ENCODE measurements around the gene SECTM1. TPM values are rescaled to one million over a fixed set of nuclear protein-coding genes. Genes with fewer than 3 reads are reported as not detected.
A peak's percentile ranks its signal among the peaks of the same experiment; 100 is the strongest.

The SECTM1 gene
- total and polyA plus RNA-seq, 9 of the 15 experiments (the other 6 are each of a cell fraction or from before 2014, with no cell fraction given): 0.11 to 0.46 (median 0.18) TPM; not detected in 6

GRCh38 chr17:82329683-82330321, 3.8 kb downstream of the SECTM1 start:
- peak overlapping the region in 1 of 2 experiments; percentile 85; a peak in 1 of 4 replicates for H3K9ac ChIP-seq (ENCODE audit: insufficient read depth in 1 of 2, low read depth in 2 of 2, low read length in 2 of 2)
- 68% methylated on average over 16 of the region's 19 CpGs for WGBS (ENCODE audit: insufficient coverage, low coverage, missing lambda C conversion rate)
- no peaks in the 10 kb centered on the region for H3K36me3 ChIP-seq (ENCODE audit: control insufficient read depth, insufficient read depth, low read length)
- BruUV-seq (replicated peaks): no TSS peak
- no peaks in the 10 kb centered on the region for H3K27me3 ChIP-seq (ENCODE audit: control insufficient read depth in 2 of 2, insufficient read depth in 2 of 2, low read length in 2 of 2)
- H3K79me2 ChIP-seq (ENCODE audit: control insufficient read depth, insufficient read depth, low read length): peaks cover 11% of the 10 kb centered on the region; the same call in 2 of the 3 replicates
- intact Hi-C loops (cut with micrococcal nuclease): no loop called here
- peaks cover 35 to 97% of the 10 kb centered on the region in 2 experiments for H3K4me1 ChIP-seq (replicated peaks in 1 of 2; ENCODE audit: control insufficient read depth in 2 of 2, insufficient read depth in 2 of 2, low read length in 2 of 2)
- TF ChIP-seq ARHGAP35 (IDR thresholded peaks at IDR 0.05; ENCODE audit: partially characterized antibody) (no peak), DMBX1 (CRISPR knock-in tag; IDR thresholded peaks at IDR 0.05; ENCODE audit: borderline replicate concordance) (no peak), ZNF699 (CRISPR knock-in tag; IDR thresholded peaks at IDR 0.05; ENCODE audit: insufficient replicate concordance) (no peak), ZKSCAN3 (CRISPR knock-in tag; IDR thresholded peaks at IDR 0.05) (no peak), ZNF57 (CRISPR knock-in tag; IDR thresholded peaks at IDR 0.05) (no peak), HNRNPLL (IDR thresholded peaks at IDR 0.05; ENCODE audit: low read depth, low read length, poor library complexity, severe bottlenecking) (no peak), BCL6 (CRISPR knock-in tag; IDR thresholded peaks at IDR 0.05) (no peak), SIX5 (IDR thresholded peaks at IDR 0.05; ENCODE audit: borderline replicate concordance in 1 of 2, insufficient read depth in 1 of 2, low read depth in 1 of 2, low read length in 2 of 2) (no peak), HDGF (IDR thresholded peaks at IDR 0.05) (no peak), NFATC3 (IDR thresholded peaks at IDR 0.05) (no peak)
- TF ChIP-seq, protein P1, sequence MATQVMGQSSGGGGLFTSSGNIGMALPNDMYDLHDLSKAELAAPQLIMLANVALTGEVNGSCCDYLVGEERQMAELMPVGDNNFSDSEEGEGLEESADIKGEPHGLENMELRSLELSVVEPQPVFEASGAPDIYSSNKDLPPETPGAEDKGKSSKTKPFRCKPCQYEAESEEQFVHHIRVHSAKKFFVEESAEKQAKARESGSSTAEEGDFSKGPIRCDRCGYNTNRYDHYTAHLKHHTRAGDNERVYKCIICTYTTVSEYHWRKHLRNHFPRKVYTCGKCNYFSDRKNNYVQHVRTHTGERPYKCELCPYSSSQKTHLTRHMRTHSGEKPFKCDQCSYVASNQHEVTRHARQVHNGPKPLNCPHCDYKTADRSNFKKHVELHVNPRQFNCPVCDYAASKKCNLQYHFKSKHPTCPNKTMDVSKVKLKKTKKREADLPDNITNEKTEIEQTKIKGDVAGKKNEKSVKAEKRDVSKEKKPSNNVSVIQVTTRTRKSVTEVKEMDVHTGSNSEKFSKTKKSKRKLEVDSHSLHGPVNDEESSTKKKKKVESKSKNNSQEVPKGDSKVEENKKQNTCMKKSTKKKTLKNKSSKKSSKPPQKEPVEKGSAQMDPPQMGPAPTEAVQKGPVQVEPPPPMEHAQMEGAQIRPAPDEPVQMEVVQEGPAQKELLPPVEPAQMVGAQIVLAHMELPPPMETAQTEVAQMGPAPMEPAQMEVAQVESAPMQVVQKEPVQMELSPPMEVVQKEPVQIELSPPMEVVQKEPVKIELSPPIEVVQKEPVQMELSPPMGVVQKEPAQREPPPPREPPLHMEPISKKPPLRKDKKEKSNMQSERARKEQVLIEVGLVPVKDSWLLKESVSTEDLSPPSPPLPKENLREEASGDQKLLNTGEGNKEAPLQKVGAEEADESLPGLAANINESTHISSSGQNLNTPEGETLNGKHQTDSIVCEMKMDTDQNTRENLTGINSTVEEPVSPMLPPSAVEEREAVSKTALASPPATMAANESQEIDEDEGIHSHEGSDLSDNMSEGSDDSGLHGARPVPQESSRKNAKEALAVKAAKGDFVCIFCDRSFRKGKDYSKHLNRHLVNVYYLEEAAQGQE (IDR thresholded peaks at IDR 0.05; ENCODE audit: borderline replicate concordance): no peak
- TF ChIP-seq, protein P1 (CRISPR knock-in tag; IDR thresholded peaks at IDR 0.05; ENCODE audit: low read depth): no peak
- no peaks in the 10 kb centered on the region for H3K9me1 ChIP-seq (ENCODE audit: control insufficient read depth, insufficient read depth, low read length)
- no peak overlapping the region for H2AFZ ChIP-seq (ENCODE audit: low read depth, low read length)
- ChIA-PET POLR2A (interaction anchor here (0.6 kb wide), 1 partner anchor 84 kb away, joined by 3 read pairs; no protein-coding TSS in a partner anchor), CTCF (ENCODE audit: low intra/inter-chr PET ratio) (no interaction called here)
- in situ Hi-C loops (cut with MboI): no loop called here
- no peak overlapping the region for H3K27ac ChIP-seq (ENCODE audit: extremely low read depth, low read depth, low read length)
- no peak overlapping the region for H3K4me3 ChIP-seq
- ATAC-seq (no peak), DNase-seq (ENCODE audit: extremely low read depth in 1 of 4, low spot score in 3 of 4) (no peak), FAIRE-seq (no peak)
- no peaks in the 10 kb centered on the region for H3K9me3 ChIP-seq (replicated peaks; ENCODE audit: control insufficient read depth, insufficient read depth, low read depth, low read length)
- H3K4me2 ChIP-seq (ENCODE audit: insufficient read depth, low read length): no peak overlapping the region
- H4K20me1 ChIP-seq (replicated peaks; ENCODE audit: control insufficient read depth, insufficient read depth, low read length): no peaks in the 10 kb centered on the region
